Endodermal cell (in vitro differentiated cells): Measurements from ENCODE around the gene UPF1. TPM values are rescaled to one million over a fixed set of nuclear protein-coding genes. Genes with fewer than 3 reads are reported as not detected.
A peak's percentile ranks its signal among the peaks of the same experiment; 100 is the strongest.

Experiments
- DNase-seq: peaks from one replicate; pipeline ENCODE4 v3.0.0-alpha.2; 2017
- H3K27ac ChIP-seq: 2 replicates; pipeline ENCODE4 v1.5.1; 2013; ENCODE audit warnings: mild to moderate bottlenecking, low read depth, low read length, moderate library complexity
- H3K27me3 ChIP-seq: 2 replicates; pipeline ENCODE4 v1.6.1; 2013; ENCODE audit warnings: mild to moderate bottlenecking, low read length, moderate library complexity; ENCODE audit not compliant: insufficient read depth, control insufficient read depth, poor library complexity, severe bottlenecking
- H3K36me3 ChIP-seq: 2 replicates; pipeline ENCODE4 v1.7.0; 2013; ENCODE audit warnings: mild to moderate bottlenecking, low read length, moderate library complexity; ENCODE audit not compliant: control insufficient read depth, insufficient read depth
- H3K4me1 ChIP-seq: one replicate; pipeline ENCODE4 v1.7.0; 2013; ENCODE audit warnings: low read length; ENCODE audit not compliant: control insufficient read depth, insufficient read depth
- H3K4me3 ChIP-seq: 2 replicates; pipeline ENCODE4 v1.5.1; 2013; ENCODE audit warnings: mild to moderate bottlenecking, low read length, moderate library complexity
- H3K9ac ChIP-seq: 2 replicates; pipeline ENCODE4 v1.6.1; 2013; ENCODE audit warnings: mild to moderate bottlenecking, low read length, moderate library complexity; ENCODE audit not compliant: poor library complexity, severe bottlenecking; ENCODE audit errors: extremely low read depth
- H3K9me3 ChIP-seq: 2 replicates; pipeline ENCODE4 v1.6.1; 2013; ENCODE audit warnings: mild to moderate bottlenecking, low read length, moderate library complexity; ENCODE audit not compliant: control insufficient read depth
- H3K27ac Mint-ChIP-seq: 2 replicates; pipeline ENCODE4 v1.8.0; 2020; ENCODE audit warnings: mixed read lengths
- H3K27me3 Mint-ChIP-seq: 2 replicates; pipeline ENCODE4 v1.8.0; 2021; ENCODE audit warnings: mild to moderate bottlenecking, mixed read lengths; ENCODE audit not compliant: insufficient read depth
- H3K36me3 Mint-ChIP-seq: 2 replicates; pipeline ENCODE4 v1.8.0; 2020; ENCODE audit warnings: low read depth, mixed read lengths
- H3K4me1 Mint-ChIP-seq: 2 replicates; pipeline ENCODE4 v1.8.0; 2020; ENCODE audit warnings: mixed read lengths
- H3K4me3 Mint-ChIP-seq: 2 replicates; pipeline ENCODE4 v1.8.0; 2020; ENCODE audit warnings: mild to moderate bottlenecking, moderate library complexity, mixed read lengths
- H3K9me3 Mint-ChIP-seq: 2 replicates; pipeline ENCODE4 v1.8.0; 2020; ENCODE audit warnings: mild to moderate bottlenecking, mixed read lengths
- WGBS, 2 experiments: methylation state at CpG; one replicate each; pipeline versions ENCODE4 v1.1.5 to v1.1.7; 2013; ENCODE audit warnings: missing lambda C conversion rate in 2 of 2, mixed read lengths in 1 of 2; ENCODE audit not compliant: insufficient coverage in 1 of 2, insufficient read length in 1 of 2; 5-methylcytosine and 5-hydroxymethylcytosine counted together
- total RNA-seq, 2 donors: library from RNA; stranded (reverse); fragmentation: NEBNext Ultra II Directional in 1 of 2; extraction: Animal tissue kit (Norgen Biotek cat#: 25700) in 1 of 2; gene quantifications; 2 replicates in 1 of 2; 3 replicates in 1 of 2; pipeline ENCODE4 v1.2.1, GENCODE V29; 2021
- TF ChIP-seq, protein P1 (sequence below): fragments of 200-600 bp; sonication (generic); conservative IDR thresholded peaks from 2 replicates; pipeline ENCODE4 v1.5.0; 2021; ENCODE audit warnings: antibody characterized with exemption, mild to moderate bottlenecking

Gene UPF1
- total RNA-seq, 2 donors from 2014 or later = 82.1 to 87.3 TPM

DNA sequence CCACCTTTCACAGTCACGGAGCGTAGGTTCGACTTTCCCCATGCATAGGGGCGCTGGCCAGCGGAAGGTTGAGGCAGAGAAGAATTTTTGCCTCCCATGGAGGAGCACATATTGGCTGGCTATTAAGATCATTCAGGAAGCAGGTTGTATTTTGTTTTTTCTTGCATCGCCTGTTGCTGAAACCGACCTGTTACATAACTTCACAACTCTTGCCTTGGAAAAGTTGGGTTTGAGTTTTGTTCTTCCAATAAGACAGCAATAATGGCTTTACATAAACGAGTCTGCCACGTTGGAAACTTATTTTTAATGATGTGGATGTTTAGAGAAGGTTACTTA is 1.4 kb downstream of the UPF1 start:
- no peak overlapping the region for H3K27ac ChIP-seq
- Mint-ChIP-seq H3K36me3 (peaks cover 36% of the 10 kb centered on the region), H3K9me3 (no peaks in the 10 kb centered on the region)

DNA sequence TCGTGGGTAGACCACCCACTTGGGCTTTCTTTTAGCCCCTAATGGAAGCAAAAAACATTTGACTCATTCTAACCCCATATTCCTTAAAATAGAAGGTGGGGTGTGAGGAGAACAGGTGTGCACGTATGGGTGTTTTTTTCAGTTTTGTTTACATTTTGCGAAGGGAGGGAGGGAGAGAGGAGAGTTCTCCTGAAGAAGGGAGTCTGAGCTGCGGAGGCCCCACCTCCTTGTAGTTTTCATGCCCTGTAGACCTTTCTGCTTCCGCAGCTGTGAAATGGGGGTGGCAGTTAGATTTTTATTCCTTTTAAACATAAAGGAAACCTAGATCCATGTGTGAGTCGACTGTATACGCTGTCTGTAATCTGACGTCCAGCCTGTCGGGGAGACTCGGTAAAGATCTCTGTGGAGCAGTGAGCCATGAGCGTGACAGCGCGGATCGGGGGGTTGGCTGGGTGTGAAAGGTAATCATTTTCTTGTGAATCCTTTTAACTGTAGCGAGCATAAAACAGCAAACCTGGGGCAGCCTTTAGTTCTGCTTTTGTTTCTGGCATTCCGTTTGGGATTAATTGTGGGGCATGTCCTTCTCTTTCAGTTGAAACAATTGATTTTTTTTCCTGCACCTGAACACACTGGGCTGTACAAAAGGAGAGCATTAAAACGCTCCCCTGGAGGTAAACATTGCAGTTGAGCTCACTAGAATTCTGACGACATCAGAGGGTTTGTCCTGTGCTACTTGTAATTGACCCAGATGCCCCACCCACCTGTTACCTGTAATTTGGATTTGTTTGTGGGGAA is 2.3 kb downstream of the UPF1 start:
- DNase-seq = no peak
- peak overlapping the region; percentile 89 for H3K4me3 Mint-ChIP-seq
- no peaks in the 10 kb centered on the region for H3K9me3 Mint-ChIP-seq
- Histone ChIP-seq H3K9me3 (no peaks in the 10 kb centered on the region), H3K36me3 (peaks cover 41% of the 10 kb centered on the region), H3K27me3 (peaks cover 4% of the 10 kb centered on the region), H3K4me3 (peak overlapping the region; percentile 85), H3K4me1 (no peaks in the 10 kb centered on the region), H3K27ac (no peak overlapping the region), H3K9ac (peak overlapping the region; percentile 38)
- TF ChIP-seq, protein P1, sequence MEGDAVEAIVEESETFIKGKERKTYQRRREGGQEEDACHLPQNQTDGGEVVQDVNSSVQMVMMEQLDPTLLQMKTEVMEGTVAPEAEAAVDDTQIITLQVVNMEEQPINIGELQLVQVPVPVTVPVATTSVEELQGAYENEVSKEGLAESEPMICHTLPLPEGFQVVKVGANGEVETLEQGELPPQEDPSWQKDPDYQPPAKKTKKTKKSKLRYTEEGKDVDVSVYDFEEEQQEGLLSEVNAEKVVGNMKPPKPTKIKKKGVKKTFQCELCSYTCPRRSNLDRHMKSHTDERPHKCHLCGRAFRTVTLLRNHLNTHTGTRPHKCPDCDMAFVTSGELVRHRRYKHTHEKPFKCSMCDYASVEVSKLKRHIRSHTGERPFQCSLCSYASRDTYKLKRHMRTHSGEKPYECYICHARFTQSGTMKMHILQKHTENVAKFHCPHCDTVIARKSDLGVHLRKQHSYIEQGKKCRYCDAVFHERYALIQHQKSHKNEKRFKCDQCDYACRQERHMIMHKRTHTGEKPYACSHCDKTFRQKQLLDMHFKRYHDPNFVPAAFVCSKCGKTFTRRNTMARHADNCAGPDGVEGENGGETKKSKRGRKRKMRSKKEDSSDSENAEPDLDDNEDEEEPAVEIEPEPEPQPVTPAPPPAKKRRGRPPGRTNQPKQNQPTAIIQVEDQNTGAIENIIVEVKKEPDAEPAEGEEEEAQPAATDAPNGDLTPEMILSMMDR = no peak
- H3K27me3 Mint-ChIP-seq = peaks cover 1% of the 10 kb centered on the region
- peak overlapping the region; percentile 38 for H3K27ac Mint-ChIP-seq
- 57 to 70% methylated on average over 13 to 18 of the region's 18 CpGs for WGBS, 2 experiments
- H3K36me3 Mint-ChIP-seq = peaks cover 43% of the 10 kb centered on the region
- H3K4me1 Mint-ChIP-seq = peaks cover 25% of the 10 kb centered on the region

More for the DNA sequence above, 1.4 kb downstream of the UPF1 start:
- no peak for DNase-seq
- Histone ChIP-seq H3K4me1 (no peaks in the 10 kb centered on the region), H3K9ac (peak overlapping the region; percentile 77), H3K27me3 (peaks cover 10% of the 10 kb centered on the region), H3K36me3 (peaks cover 34% of the 10 kb centered on the region), H3K4me3 (peak overlapping the region; percentile 85), H3K9me3 (no peaks in the 10 kb centered on the region)
- TF ChIP-seq, protein P1 = no peak
- Mint-ChIP-seq H3K4me3 (peak overlapping the region; percentile 89), H3K4me1 (peaks cover 22% of the 10 kb centered on the region), H3K27me3 (peaks cover 7% of the 10 kb centered on the region), H3K27ac (peak overlapping the region; percentile 91)
- 13 to 18% methylated on average over 6 to 9 of the region's 9 CpGs for WGBS, 2 experiments

DNA sequence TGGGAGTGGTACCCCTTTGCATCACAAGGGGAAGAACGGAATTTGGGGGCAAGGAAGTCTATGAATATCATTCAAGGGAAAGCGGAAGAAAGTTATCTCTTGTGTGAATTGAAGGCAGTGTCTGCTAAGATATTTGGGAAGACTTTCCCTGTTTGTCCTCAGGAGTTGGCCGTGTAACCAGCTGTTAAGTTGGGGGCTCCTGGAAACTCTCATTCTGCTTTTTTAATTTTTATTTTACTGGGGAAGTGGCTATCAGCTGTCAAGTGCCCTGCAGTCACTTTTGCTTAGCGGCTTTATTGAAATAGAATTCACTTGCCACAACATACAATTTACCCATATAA is 2.9 kb downstream of the UPF1 start:
- DNase-seq = no peak
- Mint-ChIP-seq H3K9me3 (no peaks in the 10 kb centered on the region), H3K36me3 (peaks cover 47% of the 10 kb centered on the region), H3K27ac (no peak overlapping the region), H3K4me3 (peak overlapping the region; percentile 89), H3K27me3 (peaks cover 1% of the 10 kb centered on the region), H3K4me1 (peaks cover 30% of the 10 kb centered on the region)
- peak overlapping the region; percentile 85 for H3K4me3 ChIP-seq
- H3K9me3 ChIP-seq = no peaks in the 10 kb centered on the region
- 84 to 90% methylated on average over 3 to 4 of the region's 4 CpGs for WGBS, 2 experiments
- H3K4me1 ChIP-seq = peaks cover under 1% of the 10 kb centered on the region
- H3K27me3 ChIP-seq = peaks cover 4% of the 10 kb centered on the region
- no peak overlapping the region for H3K9ac ChIP-seq
- TF ChIP-seq, protein P1 = no peak
- no peak overlapping the region for H3K27ac ChIP-seq
- H3K36me3 ChIP-seq = peaks cover 41% of the 10 kb centered on the region
